Stomach (tissue), 9 donors: ENCODE measurements around the gene SLC1A2. TPM values are rescaled to one million over a fixed set of nuclear protein-coding genes. Genes with fewer than 3 reads are reported as not detected.

Experiments used
- DNase-seq, 2 donors: peaks; one replicate each; pipeline versions ENCODE4 v3.0.0 to v3.0.0-alpha.2; 2013 to 2019
- H3K27ac ChIP-seq, 5 donors: fragments of 200-600 bp in 4 of 5; sonication (generic) in 4 of 5; one replicate each; pipeline ENCODE4 v1.5.1; 2013 to 2019; ENCODE audit warnings: mild to moderate bottlenecking in 1 of 5, moderate library complexity in 1 of 5
- H3K27me3 ChIP-seq, 3 donors: fragments of 200-600 bp; sonication (generic); one replicate each; pipeline ENCODE4 v1.5.1; 2017 to 2019; ENCODE audit warnings: mixed run types in 1 of 3
- H3K36me3 ChIP-seq, 4 donors: fragments of 200-600 bp; sonication (generic); 1 replicate in 3 of 4; 2 replicates in 1 of 4; pipeline ENCODE4 v1.5.1; 2016 to 2019
- H3K4me1 ChIP-seq, 4 donors: fragments of 200-600 bp; sonication (generic); one replicate each; pipeline ENCODE4 v1.5.1; 2016 to 2019
- H3K4me3 ChIP-seq, 4 donors: fragments of 200-600 bp; sonication (generic) in 3 of 4; one replicate each; pipeline ENCODE4 v1.5.1; 2016 to 2019; ENCODE audit warnings: mild to moderate bottlenecking in 1 of 4
- H3K9me3 ChIP-seq, 4 donors: fragments of 200-600 bp; sonication (generic); one replicate each; pipeline ENCODE4 v1.5.1; 2016 to 2019
- EP300 ChIP-seq: sonication (generic); formaldehyde crosslinking; IDR thresholded peaks from one replicate; pipeline ENCODE4 v1.6.1; 2017; ENCODE audit warnings: antibody characterized with exemption
- POLR2A ChIP-seq, 4 donors: fragments of 450-650 bp; IDR thresholded peaks; one replicate each; pipeline ENCODE4 v1.6.1; 2016; ENCODE audit warnings: antibody characterized with exemption in 4 of 4, control low read depth in 2 of 4, mild to moderate bottlenecking in 1 of 4, moderate library complexity in 1 of 4
- POLR2AphosphoS5 ChIP-seq, 3 donors: sonication (generic); formaldehyde crosslinking; IDR thresholded peaks; one replicate each; pipeline ENCODE4 v1.6.1; 2016; ENCODE audit warnings: antibody characterized with exemption in 3 of 3
- WGBS, 5 donors: extraction: QIAGEN DNeasy Blood & Tissue Kit in 3 of 5; methylation state at CpG; one replicate each; pipeline versions ENCODE4 v1.1.5 to v1.1.7; 2013 to 2018; 5-methylcytosine and 5-hydroxymethylcytosine counted together
- intact Hi-C: fragments of 100-400 bp; cut with DNase I; formaldehyde crosslinking; loops from one replicate; pipeline ENCODE4 v1.15.1; 2023; ENCODE audit warnings: low total_unique reads
- polyA plus RNA-seq, 3 donors: library from polyadenylated mRNA; stranded (reverse); fragments of 200-250 nt; gene quantifications; one replicate each; pipeline ENCODE4 v1.2.3, GENCODE V29; 2013
- total RNA-seq, 5 donors: library from RNA; depleted of rRNA; stranded (reverse); fragments of >200 nt; gene quantifications; one replicate each; pipeline versions ENCODE4 v1.1.0 to v1.2.3, GENCODE V29; 2014 to 2016
- TF ChIP-seq, protein P1 (sequence below), 7 experiments: fragments of 450-650 bp in 4 of 7; fragments of 200-600 bp in 3 of 7; sonication (generic) in 3 of 7; IDR thresholded peaks; one replicate each; pipeline ENCODE4 v1.5.1; 2016 to 2019; ENCODE audit warnings: antibody characterized with exemption in 7 of 7, control low read depth in 2 of 7, mild to moderate bottlenecking in 1 of 7
- donor health status: healthy with polysubstance abuse.
- donor health status: Bipolar disorder and iron deficiency.
- donor health status: healthy.

Gene SLC1A2
- total and polyA plus RNA-seq, 8 donors: 1.3 to 13.4 (median 3.2) TPM; not detected in 1

DNA sequence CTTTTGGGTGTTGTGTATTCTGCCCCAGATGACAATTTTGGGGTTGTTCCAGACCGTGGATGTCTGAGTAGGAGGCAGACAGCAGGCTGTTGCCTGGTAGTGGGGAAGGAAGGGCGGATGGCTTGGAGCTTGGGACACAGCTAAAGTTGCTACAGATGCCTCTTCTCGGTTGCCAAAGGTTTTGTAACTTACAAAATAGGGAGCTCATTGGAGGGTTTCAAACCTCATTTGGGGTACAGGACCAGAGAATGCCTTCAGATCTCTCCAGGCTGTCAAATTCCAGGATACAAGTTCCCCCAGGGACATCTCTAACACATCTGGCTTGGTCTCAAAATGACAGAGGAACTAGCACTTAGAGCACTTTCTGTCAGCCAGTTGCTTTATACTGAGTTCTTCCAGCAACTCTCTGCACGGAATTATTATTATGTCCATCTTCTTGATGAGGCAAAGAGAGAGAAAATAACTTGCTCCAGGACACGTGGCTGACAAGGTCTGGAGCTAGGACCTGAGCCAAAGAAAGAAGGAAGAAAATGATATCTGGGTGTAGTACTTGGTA, 56.0 kb downstream of the SLC1A2 start:
- H3K4me1 ChIP-seq: peaks cover 7 to 35% (median 25%) of the 10 kb centered on the region in 4 donors
- H3K36me3 ChIP-seq: no peaks in the 10 kb centered on the region
- TF ChIP-seq, protein P1, sequence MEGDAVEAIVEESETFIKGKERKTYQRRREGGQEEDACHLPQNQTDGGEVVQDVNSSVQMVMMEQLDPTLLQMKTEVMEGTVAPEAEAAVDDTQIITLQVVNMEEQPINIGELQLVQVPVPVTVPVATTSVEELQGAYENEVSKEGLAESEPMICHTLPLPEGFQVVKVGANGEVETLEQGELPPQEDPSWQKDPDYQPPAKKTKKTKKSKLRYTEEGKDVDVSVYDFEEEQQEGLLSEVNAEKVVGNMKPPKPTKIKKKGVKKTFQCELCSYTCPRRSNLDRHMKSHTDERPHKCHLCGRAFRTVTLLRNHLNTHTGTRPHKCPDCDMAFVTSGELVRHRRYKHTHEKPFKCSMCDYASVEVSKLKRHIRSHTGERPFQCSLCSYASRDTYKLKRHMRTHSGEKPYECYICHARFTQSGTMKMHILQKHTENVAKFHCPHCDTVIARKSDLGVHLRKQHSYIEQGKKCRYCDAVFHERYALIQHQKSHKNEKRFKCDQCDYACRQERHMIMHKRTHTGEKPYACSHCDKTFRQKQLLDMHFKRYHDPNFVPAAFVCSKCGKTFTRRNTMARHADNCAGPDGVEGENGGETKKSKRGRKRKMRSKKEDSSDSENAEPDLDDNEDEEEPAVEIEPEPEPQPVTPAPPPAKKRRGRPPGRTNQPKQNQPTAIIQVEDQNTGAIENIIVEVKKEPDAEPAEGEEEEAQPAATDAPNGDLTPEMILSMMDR (IDR thresholded peaks at IDR 0.05): no peak
- TF ChIP-seq POLR2A (IDR thresholded peaks at IDR 0.05) (no peak), EP300 (no peak), POLR2AphosphoS5 (IDR thresholded peaks at IDR 0.05) (no peak)
- 55 to 69% (median 59%) methylated on average over 5 of the region's 5 CpGs for WGBS, 5 donors
- intact Hi-C loops: no loop called here
- H3K4me3 ChIP-seq: no peak overlapping the region
- peaks cover 0 to 3% (median 0%) of the 10 kb centered on the region in 4 donors for H3K9me3 ChIP-seq
- H3K27me3 ChIP-seq: no peaks in the 10 kb centered on the region
- H3K27ac ChIP-seq: peak overlapping the region in 4 of 5 donors; percentile 63 to 76 (median 68)
- DNase-seq: peak in 1 of 2 donors; percentile 34

DNA sequence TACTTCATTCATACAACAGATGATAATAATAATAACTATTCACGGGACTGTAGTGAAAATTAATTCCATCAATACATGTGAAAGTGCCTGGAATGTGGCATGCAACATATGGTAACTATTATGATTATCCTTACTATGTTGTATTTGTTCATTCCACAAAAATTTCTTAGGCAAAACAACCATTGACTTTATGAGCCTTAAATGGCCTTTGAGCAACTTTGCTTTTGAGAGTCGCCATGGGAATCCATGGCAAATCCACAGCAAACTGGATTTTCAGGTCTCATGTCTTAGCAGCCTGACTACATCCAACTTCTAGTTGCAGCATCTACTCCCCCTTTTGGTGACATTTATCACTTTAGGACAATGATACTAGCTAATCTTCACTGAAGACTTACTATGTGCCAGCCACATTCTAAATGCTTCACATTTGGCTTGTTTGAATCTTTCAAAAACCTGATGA, 56.8 kb downstream of the SLC1A2 start:
- no peak for TF ChIP-seq POLR2AphosphoS5 (IDR thresholded peaks at IDR 0.05)
- TF ChIP-seq EP300: no peak
- TF ChIP-seq, protein P1 (IDR thresholded peaks at IDR 0.05): no peak
- no peak for TF ChIP-seq POLR2A (IDR thresholded peaks at IDR 0.05)
- intact Hi-C loops: no loop called here
- Histone ChIP-seq H3K27ac (peak overlapping the region in 3 of 5 donors; percentile 63 to 76 (median 64)), H3K27me3 (no peaks in the 10 kb centered on the region), H3K36me3 (no peaks in the 10 kb centered on the region), H3K9me3 (peaks cover 0 to 3% (median 0%) of the 10 kb centered on the region in 4 donors), H3K4me1 (peaks cover 7 to 39% (median 25%) of the 10 kb centered on the region in 4 donors), H3K4me3 (no peak overlapping the region)
- peak in 1 of 2 donors; percentile 21 for DNase-seq
- WGBS, 5 donors: 86 to 94% (median 89%) methylated on average over 2 of the region's 2 CpGs

GRCh38 chr11:35360055-35360530, 59.3 kb downstream of the SLC1A2 start:
- 74 to 86% (median 82%) methylated on average over 7 of the region's 7 CpGs for WGBS, 5 donors
- Histone ChIP-seq H3K36me3 (no peaks in the 10 kb centered on the region), H3K9me3 (no peaks in the 10 kb centered on the region), H3K4me3 (no peak overlapping the region), H3K4me1 (peaks cover 7 to 39% (median 24%) of the 10 kb centered on the region in 4 donors), H3K27ac (peak overlapping the region in 4 of 5 donors; percentile 13 to 65 (median 40)), H3K27me3 (no peaks in the 10 kb centered on the region)
- DNase-seq: no peak
- TF ChIP-seq, protein P1 (IDR thresholded peaks at IDR 0.05): no peak
- no peak for TF ChIP-seq POLR2A (IDR thresholded peaks at IDR 0.05)
- no peak for TF ChIP-seq EP300
- no peak for TF ChIP-seq POLR2AphosphoS5 (IDR thresholded peaks at IDR 0.05)
- intact Hi-C loops: no loop called here

DNA sequence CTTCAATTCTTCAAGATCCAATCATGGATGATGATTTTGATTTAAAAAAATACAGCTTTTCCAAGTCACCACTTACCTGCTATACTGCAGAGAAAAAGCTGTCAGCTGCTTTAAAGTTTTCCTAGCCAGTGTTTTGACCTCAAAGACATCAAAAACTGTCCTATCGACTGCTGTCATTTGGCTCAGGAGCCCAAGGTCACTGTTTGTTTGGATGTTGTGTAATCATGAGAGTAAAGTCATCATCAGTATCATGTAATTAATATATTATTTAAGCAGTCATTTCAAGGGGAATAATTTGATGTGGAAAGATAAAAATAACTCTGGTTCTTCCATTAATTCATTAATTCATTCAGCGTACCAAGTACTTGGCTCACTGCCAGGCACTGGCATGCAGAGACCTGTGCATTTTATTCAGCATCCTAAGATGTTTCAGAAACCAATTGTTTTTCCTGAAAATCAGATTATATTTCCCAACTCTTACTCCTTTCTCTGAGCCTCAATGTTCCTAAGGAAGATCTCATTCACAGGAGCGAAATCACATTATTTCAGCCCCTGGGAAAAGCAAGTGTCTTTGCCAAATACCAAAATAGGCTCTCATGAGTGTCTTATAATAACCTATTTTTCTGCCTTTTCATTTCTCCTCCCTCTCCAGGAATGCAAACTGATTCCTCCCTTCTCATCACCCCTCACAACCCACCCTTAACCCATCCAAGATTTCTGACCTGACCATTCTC, 59.9 kb downstream of the SLC1A2 start:
- peaks cover 7 to 36% (median 21%) of the 10 kb centered on the region in 4 donors for H3K4me1 ChIP-seq
- 62 to 81% (median 74%) methylated on average over 3 of the region's 3 CpGs for WGBS, 5 donors
- intact Hi-C loops: no loop called here
- no peaks in the 10 kb centered on the region for H3K9me3 ChIP-seq
- H3K27me3 ChIP-seq: no peaks in the 10 kb centered on the region
- no peak for TF ChIP-seq POLR2AphosphoS5 (IDR thresholded peaks at IDR 0.05)
- no peak for TF ChIP-seq EP300
- TF ChIP-seq, protein P1 (IDR thresholded peaks at IDR 0.05): no peak
- no peak for TF ChIP-seq POLR2A (IDR thresholded peaks at IDR 0.05)
- no peak overlapping the region for H3K4me3 ChIP-seq
- no peak for DNase-seq
- H3K36me3 ChIP-seq: no peaks in the 10 kb centered on the region
- H3K27ac ChIP-seq: peak overlapping the region in 4 of 5 donors; percentile 13 to 65 (median 40)
